ENCODE measurements around the gene TMTC3. TPM values are rescaled to one million over a fixed set of nuclear protein-coding genes. Genes with fewer than 3 reads are reported as not detected.

TMTC3 gene
- total and polyA plus RNA-seq, 2 of the 4 experiments (the other 2 are of a cell fraction): 3.7 to 44.3 TPM

- ATAC-seq (ENCODE audit: low read depth): no peak
- no peaks in the 10 kb centered on the region for H3K79me1 ChIP-seq (ENCODE audit: low read depth in 1 of 2, low read length in 2 of 2)
- dilution Hi-C loops (cut with HindIII; ENCODE audit: low sequenced_read_pairs, unreplicated experiment): no loop called here
Observed at GRCh38 chr12:88227871-88228270, 85.8 kb downstream of the TMTC3 start.

More at GRCh38 chr12:88227871-88228270, 85.8 kb downstream of the TMTC3 start:
- H4K5ac ChIP-seq (ENCODE audit: low read depth, low read length): no peak overlapping the region
- H3K4me2 ChIP-seq (ENCODE audit: low read depth, low read length): no peak overlapping the region
- H3K18ac ChIP-seq (ENCODE audit: low read depth, low read length): no peak overlapping the region
- no peaks in the 10 kb centered on the region for H3K4me1 ChIP-seq (ENCODE audit: control insufficient read depth, insufficient read depth, low read length)
- no peak overlapping the region for H2BK120ac ChIP-seq (ENCODE audit: low read depth, low read length)
- no peaks in the 10 kb centered on the region for H3K9me3 ChIP-seq (ENCODE audit: control insufficient read depth, insufficient read depth, low read length)
- H3K27ac ChIP-seq (ENCODE audit: insufficient read depth, low read length): no peak overlapping the region
- in situ Hi-C loops (cut with MboI; ENCODE audit: low sequenced_read_pairs): no loop called here
- H2AK9ac ChIP-seq (replicated peaks; ENCODE audit: low read depth, low read length, poor library complexity): no peak overlapping the region
- no peak overlapping the region for H2AK5ac ChIP-seq (ENCODE audit: low read depth, low read length)
- no peak overlapping the region for H3K56ac ChIP-seq (ENCODE audit: extremely low read depth, insufficient read depth, low read length)
- H3K9me1 ChIP-seq (ENCODE audit: insufficient read depth, low read length): no peaks in the 10 kb centered on the region
- ChIA-PET CTCF (no interaction called here), POLR2A (ENCODE audit: unreplicated experiment) (no interaction called here)
- H4K91ac ChIP-seq (ENCODE audit: insufficient read depth, low read depth, low read length): no peak overlapping the region
- H3K14ac ChIP-seq (replicated peaks; ENCODE audit: low read depth, low read length): no peak overlapping the region
- no peak overlapping the region for H2BK5ac ChIP-seq (ENCODE audit: low read depth, low read length, poor library complexity, severe bottlenecking)
- intact Hi-C loops (cut with micrococcal nuclease): no loop called here
- H3K27me3 ChIP-seq (ENCODE audit: control insufficient read depth, insufficient read depth, low read length): no peaks in the 10 kb centered on the region
- BruUV-seq (replicated peaks): no TSS peak
- TF ChIP-seq CEBPB (IDR thresholded peaks at IDR 0.05; ENCODE audit: low read depth, low read length) (no peak), RFX5 (IDR thresholded peaks at IDR 0.05; ENCODE audit: low read depth, low read length) (no peak), RAD21 (IDR thresholded peaks at IDR 0.05; ENCODE audit: low read length) (no peak), MAZ (IDR thresholded peaks at IDR 0.05; ENCODE audit: borderline replicate concordance, low read depth, low read length) (no peak), SMC3 (IDR thresholded peaks at IDR 0.05; ENCODE audit: low read depth, low read length) (no peak), NFE2L2 (IDR thresholded peaks at IDR 0.05; ENCODE audit: low read depth, low read length) (no peak), POLR2A (IDR thresholded peaks at IDR 0.05; ENCODE audit: low read depth, low read length) (no peak), RCOR1 (IDR thresholded peaks at IDR 0.05; ENCODE audit: insufficient replicate concordance, low read length) (no peak), USF2 (IDR thresholded peaks at IDR 0.05; ENCODE audit: low read depth, low read length) (no peak), MAFK (IDR thresholded peaks at IDR 0.05; ENCODE audit: low read depth, low read length) (no peak), MXI1 (IDR thresholded peaks at IDR 0.05; ENCODE audit: borderline replicate concordance, low read depth, low read length) (no peak), BHLHE40 (IDR thresholded peaks at IDR 0.05; ENCODE audit: low read depth, low read length) (no peak), FOS (IDR thresholded peaks at IDR 0.05; ENCODE audit: low read depth, low read length) (no peak)
- TF ChIP-seq, protein P1, sequence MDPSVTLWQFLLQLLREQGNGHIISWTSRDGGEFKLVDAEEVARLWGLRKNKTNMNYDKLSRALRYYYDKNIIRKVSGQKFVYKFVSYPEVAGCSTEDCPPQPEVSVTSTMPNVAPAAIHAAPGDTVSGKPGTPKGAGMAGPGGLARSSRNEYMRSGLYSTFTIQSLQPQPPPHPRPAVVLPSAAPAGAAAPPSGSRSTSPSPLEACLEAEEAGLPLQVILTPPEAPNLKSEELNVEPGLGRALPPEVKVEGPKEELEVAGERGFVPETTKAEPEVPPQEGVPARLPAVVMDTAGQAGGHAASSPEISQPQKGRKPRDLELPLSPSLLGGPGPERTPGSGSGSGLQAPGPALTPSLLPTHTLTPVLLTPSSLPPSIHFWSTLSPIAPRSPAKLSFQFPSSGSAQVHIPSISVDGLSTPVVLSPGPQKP (IDR thresholded peaks at IDR 0.05; ENCODE audit: borderline replicate concordance, low read depth, low read length): no peak
- TF ChIP-seq, protein P2, sequence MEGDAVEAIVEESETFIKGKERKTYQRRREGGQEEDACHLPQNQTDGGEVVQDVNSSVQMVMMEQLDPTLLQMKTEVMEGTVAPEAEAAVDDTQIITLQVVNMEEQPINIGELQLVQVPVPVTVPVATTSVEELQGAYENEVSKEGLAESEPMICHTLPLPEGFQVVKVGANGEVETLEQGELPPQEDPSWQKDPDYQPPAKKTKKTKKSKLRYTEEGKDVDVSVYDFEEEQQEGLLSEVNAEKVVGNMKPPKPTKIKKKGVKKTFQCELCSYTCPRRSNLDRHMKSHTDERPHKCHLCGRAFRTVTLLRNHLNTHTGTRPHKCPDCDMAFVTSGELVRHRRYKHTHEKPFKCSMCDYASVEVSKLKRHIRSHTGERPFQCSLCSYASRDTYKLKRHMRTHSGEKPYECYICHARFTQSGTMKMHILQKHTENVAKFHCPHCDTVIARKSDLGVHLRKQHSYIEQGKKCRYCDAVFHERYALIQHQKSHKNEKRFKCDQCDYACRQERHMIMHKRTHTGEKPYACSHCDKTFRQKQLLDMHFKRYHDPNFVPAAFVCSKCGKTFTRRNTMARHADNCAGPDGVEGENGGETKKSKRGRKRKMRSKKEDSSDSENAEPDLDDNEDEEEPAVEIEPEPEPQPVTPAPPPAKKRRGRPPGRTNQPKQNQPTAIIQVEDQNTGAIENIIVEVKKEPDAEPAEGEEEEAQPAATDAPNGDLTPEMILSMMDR (conservative IDR thresholded peaks at IDR 0.05; ENCODE audit: low read depth, low read length): no peak
- no peak for DNase-seq
- WGBS, 2 experiments (ENCODE audit: extremely low coverage in 2 of 2, insufficient read length in 1 of 2): 90% methylated on average over 2 of the region's 12 CpGs; no CpG with 5 or more reads in 1 of the 2 experiments
- H2BK15ac ChIP-seq (ENCODE audit: low read depth, low read length): no peak overlapping the region
- no peak overlapping the region for H3K9ac ChIP-seq (ENCODE audit: low read depth, low read length)
- H4K20me1 ChIP-seq (ENCODE audit: insufficient read depth, low read length): no peaks in the 10 kb centered on the region
- H2AFZ ChIP-seq (replicated peaks; ENCODE audit: low read length, poor library complexity): no peak overlapping the region
- no peak overlapping the region for H3K4me3 ChIP-seq (ENCODE audit: insufficient read depth, low read depth, low read length)
- H4K8ac ChIP-seq (ENCODE audit: low read depth in 2 of 2, low read length in 2 of 2): no peak overlapping the region
- H3K4ac ChIP-seq (ENCODE audit: low read depth, low read length): no peak overlapping the region
- H2BK20ac ChIP-seq (ENCODE audit: low read depth, low read length): no peak overlapping the region
- no peaks in the 10 kb centered on the region for H3K36me3 ChIP-seq (ENCODE audit: control insufficient read depth, insufficient read depth, low read length)
- H3K23ac ChIP-seq (ENCODE audit: low read depth, low read length): no peak overlapping the region

Data from IMR-90 (cell line).